Trophoblast cell (in vitro differentiated cells and primary cell): ENCODE measurements around the gene STAB2.

Experiments used
- DNase-seq, 2 donors: peaks; one replicate each; pipeline ENCODE4 v3.0.0-alpha.2; 2016
- H2AFZ ChIP-seq: 2 replicates; pipeline ENCODE4 v1.6.1; 2013; ENCODE audit warnings: low read length, moderate library complexity, mild to moderate bottlenecking; ENCODE audit not compliant: insufficient read depth, poor library complexity
- H2AK5ac ChIP-seq: 2 replicates; pipeline ENCODE4 v1.6.1; 2013; ENCODE audit warnings: mild to moderate bottlenecking, low read length
- H2BK120ac ChIP-seq: 2 replicates; pipeline ENCODE4 v1.6.1; 2013; ENCODE audit warnings: low read length, mild to moderate bottlenecking, moderate library complexity; ENCODE audit not compliant: insufficient read depth, poor library complexity
- H2BK12ac ChIP-seq: 2 replicates; pipeline ENCODE4 v1.6.1; 2013; ENCODE audit warnings: mild to moderate bottlenecking, low read length, moderate library complexity
- H2BK5ac ChIP-seq: 2 replicates; pipeline ENCODE4 v1.6.1; 2013; ENCODE audit warnings: low read length, low read depth, moderate library complexity, mild to moderate bottlenecking; ENCODE audit not compliant: poor library complexity
- H3K14ac ChIP-seq: 2 replicates; pipeline ENCODE4 v1.6.1; 2013; ENCODE audit warnings: mild to moderate bottlenecking, low read length
- H3K18ac ChIP-seq: 2 replicates; pipeline ENCODE4 v1.6.1; 2013; ENCODE audit warnings: mild to moderate bottlenecking, low read length
- H3K23ac ChIP-seq: 2 replicates; pipeline ENCODE4 v1.6.1; 2013; ENCODE audit warnings: low read length
- H3K27ac ChIP-seq: 2 replicates; pipeline ENCODE4 v1.5.1; 2013; ENCODE audit warnings: low read depth, mild to moderate bottlenecking, inconsistent platforms, low read length, moderate library complexity
- H3K27me3 ChIP-seq: 2 replicates; pipeline ENCODE4 v1.6.1; 2013; ENCODE audit warnings: inconsistent platforms, mild to moderate bottlenecking, low read length, moderate library complexity; ENCODE audit not compliant: insufficient read depth
- H3K36me3 ChIP-seq, 2 experiments: 1 replicate in 1 of 2; 2 replicates in 1 of 2; pipeline ENCODE4 v1.6.1; 2013; ENCODE audit warnings: low read length in 2 of 2, mild to moderate bottlenecking in 2 of 2, moderate library complexity in 1 of 2; ENCODE audit not compliant: insufficient read depth in 2 of 2, control insufficient read depth in 1 of 2
- H3K4ac ChIP-seq: 2 replicates; pipeline ENCODE4 v1.6.1; 2013; ENCODE audit warnings: low read depth, mild to moderate bottlenecking, low read length, moderate library complexity
- H3K4me1 ChIP-seq, 2 experiments: 1 replicate in 1 of 2; 2 replicates in 1 of 2; pipeline ENCODE4 v1.6.1; 2013; ENCODE audit warnings: low read length in 2 of 2, mild to moderate bottlenecking in 2 of 2, moderate library complexity in 1 of 2; ENCODE audit not compliant: insufficient read depth in 2 of 2, control insufficient read depth in 1 of 2
- H3K4me2 ChIP-seq: 2 replicates; pipeline ENCODE4 v1.6.1; 2013; ENCODE audit warnings: inconsistent platforms, mild to moderate bottlenecking, low read length, moderate library complexity
- H3K4me3 ChIP-seq: 2 replicates; pipeline ENCODE4 v1.5.1; 2013; ENCODE audit warnings: mild to moderate bottlenecking, low read depth, low read length, inconsistent platforms
- H3K79me1 ChIP-seq: one replicate; pipeline ENCODE4 v1.6.1; 2013; ENCODE audit warnings: low read length
- H3K79me2 ChIP-seq: 2 replicates; pipeline ENCODE4 v1.6.1; 2013; ENCODE audit warnings: low read length, mild to moderate bottlenecking; ENCODE audit not compliant: control insufficient read depth, insufficient read depth, poor library complexity
- H3K9ac ChIP-seq: 2 replicates; pipeline ENCODE4 v1.6.1; 2013; ENCODE audit warnings: mild to moderate bottlenecking, low read length
- H3K9me3 ChIP-seq: 2 replicates; pipeline ENCODE4 v1.6.1; 2013; ENCODE audit warnings: low read depth, mild to moderate bottlenecking, control low read depth, inconsistent platforms, low read length; ENCODE audit not compliant: insufficient read depth
- H4K12ac ChIP-seq: 2 replicates; pipeline ENCODE4 v1.6.1; 2013; ENCODE audit warnings: low read depth, mild to moderate bottlenecking, low read length, moderate library complexity
- H4K8ac ChIP-seq: 2 replicates; pipeline ENCODE4 v1.6.1; 2013; ENCODE audit warnings: low read depth, mild to moderate bottlenecking, low read length, moderate library complexity
- H4K91ac ChIP-seq: one replicate; pipeline ENCODE4 v1.6.1; 2013; ENCODE audit warnings: low read depth, mild to moderate bottlenecking, low read length, moderate library complexity
- WGBS: extraction: QIAGEN DNeasy Blood & Tissue Kit; methylation state at CpG from one replicate; pipeline ENCODE4 v1.1.7; 2013; ENCODE audit warnings: missing lambda C conversion rate; ENCODE audit not compliant: insufficient read length, insufficient coverage; ENCODE audit errors: extremely low coverage; 5-methylcytosine and 5-hydroxymethylcytosine counted together

Gene STAB2

DNA sequence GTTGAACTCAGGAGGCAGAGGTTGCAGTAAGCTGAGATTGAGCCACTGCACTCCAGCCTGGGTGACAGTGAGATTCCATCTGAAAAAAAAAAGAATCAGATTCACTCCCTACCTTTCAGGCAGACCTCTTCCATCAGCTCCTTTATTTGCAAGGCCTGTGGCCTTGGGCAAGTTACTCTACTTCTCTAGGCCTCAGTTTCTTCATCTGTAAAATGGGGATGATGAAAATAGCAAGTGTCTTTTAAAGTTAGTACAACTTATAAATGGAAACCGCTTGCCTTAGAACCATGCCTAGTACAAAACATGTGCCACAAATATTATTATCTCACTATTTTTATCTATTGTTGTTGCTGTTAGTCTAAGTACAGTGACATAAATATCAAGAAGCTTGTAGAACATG lies 84.3 kb downstream of the STAB2 start:
- Histone ChIP-seq H4K8ac (no peak overlapping the region), H4K91ac (no peak overlapping the region), H3K79me1 (peaks cover 5% of the 10 kb centered on the region), H3K27ac (no peak overlapping the region), H3K23ac (no peak overlapping the region), H3K79me2 (no peaks in the 10 kb centered on the region), H3K27me3 (no peaks in the 10 kb centered on the region), H2AFZ (no peak overlapping the region), H3K36me3 (no peaks in the 10 kb centered on the region), H3K4me1 (peaks cover 9 to 13% of the 10 kb centered on the region in 2 experiments), H3K4me3 (no peak overlapping the region), H3K14ac (no peak overlapping the region), H2BK12ac (no peak overlapping the region), H3K9me3 (no peaks in the 10 kb centered on the region), H2BK5ac (no peak overlapping the region), H3K4ac (no peak overlapping the region), H2AK5ac (no peak overlapping the region), H2BK120ac (no peak overlapping the region), H3K18ac (no peak overlapping the region), H4K12ac (no peak overlapping the region), H3K9ac (no peak overlapping the region), H3K4me2 (no peak overlapping the region)
- DNase-seq: no peak
- no CpG with 5 or more reads among the region's 1 CpG for WGBS

DNA sequence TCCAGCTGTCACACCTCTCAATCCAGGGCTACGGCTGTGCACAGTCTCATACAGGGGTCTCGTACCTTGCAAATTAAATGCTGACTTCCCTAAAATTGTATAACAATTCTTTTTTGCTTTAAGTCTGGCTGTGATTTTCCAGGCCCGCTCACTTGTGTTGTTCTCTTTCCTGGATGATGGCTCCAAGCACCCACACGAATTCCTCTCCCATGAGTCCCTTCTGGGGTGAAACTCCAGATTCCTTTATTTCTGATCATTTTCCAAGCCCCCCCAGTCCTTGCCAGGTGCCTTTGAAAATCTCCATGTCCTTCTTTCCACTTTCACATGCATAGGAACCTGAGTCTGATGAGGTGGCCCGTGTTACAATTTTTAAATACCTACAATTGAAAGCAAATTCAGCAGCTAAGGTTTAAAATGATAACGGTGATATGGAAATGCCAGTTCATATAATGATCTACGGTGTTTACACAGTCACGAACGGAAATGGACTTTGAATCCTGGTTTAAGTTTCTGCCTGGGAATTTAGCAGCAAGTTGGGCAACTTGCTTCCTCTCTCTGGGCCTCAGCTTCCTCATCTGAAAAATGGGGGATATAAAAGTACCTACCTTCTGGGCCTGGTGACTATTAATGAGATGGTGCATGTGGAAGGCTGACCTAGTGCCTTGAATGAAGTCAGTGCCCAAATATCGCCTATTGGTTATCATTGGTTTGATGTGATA lies 85.5 kb downstream of the STAB2 start:
- no CpG with 5 or more reads among the region's 10 CpGs for WGBS
- Histone ChIP-seq H4K12ac (no peak overlapping the region), H3K4me1 (peaks cover 13 to 19% of the 10 kb centered on the region in 2 experiments)

DNA sequence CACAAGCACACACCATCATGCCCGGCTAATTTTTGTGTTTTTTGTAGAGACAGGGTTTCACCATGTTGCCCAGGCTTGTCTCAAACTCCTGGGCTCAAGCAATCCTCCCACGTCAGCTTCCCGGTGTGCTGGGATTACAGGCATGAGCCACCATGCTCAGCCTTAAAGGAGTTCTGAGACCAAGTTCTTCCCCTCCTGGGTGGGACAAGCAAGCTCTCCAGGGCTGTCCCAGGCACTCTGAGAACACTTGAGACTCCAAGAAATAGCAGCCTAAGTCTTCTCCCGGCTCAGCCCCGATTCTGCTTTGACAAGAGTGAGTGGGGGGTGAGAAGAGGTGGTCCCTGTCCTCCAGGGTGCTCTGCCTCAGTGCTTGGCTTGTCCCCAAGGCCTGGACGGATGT lies 86.4 kb downstream of the STAB2 start:
- peak overlapping the region; percentile 35 for H2AK5ac ChIP-seq
- H3K18ac ChIP-seq: no peak overlapping the region
- H2BK12ac ChIP-seq: peak overlapping the region; percentile 64
- peaks cover 5% of the 10 kb centered on the region for H3K79me1 ChIP-seq
- no peak overlapping the region for H3K27ac ChIP-seq
- no peaks in the 10 kb centered on the region for H3K9me3 ChIP-seq
- H4K8ac ChIP-seq: no peak overlapping the region
- H3K4me3 ChIP-seq: no peak overlapping the region
- H3K23ac ChIP-seq: no peak overlapping the region
- H4K12ac ChIP-seq: peak overlapping the region; percentile 27
- H4K91ac ChIP-seq: peak overlapping the region; percentile 61
- H3K4me1 ChIP-seq: peaks cover 13 to 19% of the 10 kb centered on the region in 2 experiments
- no CpG with 5 or more reads among the region's 6 CpGs for WGBS
- H3K4ac ChIP-seq: no peak overlapping the region
- H2AFZ ChIP-seq: no peak overlapping the region
- H3K36me3 ChIP-seq: no peaks in the 10 kb centered on the region
- H3K79me2 ChIP-seq: no peaks in the 10 kb centered on the region
- H2BK120ac ChIP-seq: peak overlapping the region; percentile 2
- DNase-seq: no peak
- no peak overlapping the region for H3K4me2 ChIP-seq
- peak overlapping the region; percentile 14 for H3K14ac ChIP-seq
- no peaks in the 10 kb centered on the region for H3K27me3 ChIP-seq
- no peak overlapping the region for H2BK5ac ChIP-seq
- H3K9ac ChIP-seq: no peak overlapping the region

More for the DNA sequence above, 85.5 kb downstream of the STAB2 start:
- H3K4me2 ChIP-seq: no peak overlapping the region
- no peak overlapping the region for H3K14ac ChIP-seq
- H3K27me3 ChIP-seq: no peaks in the 10 kb centered on the region
- DNase-seq: no peak
- no peak overlapping the region for H3K18ac ChIP-seq
- no peak overlapping the region for H3K23ac ChIP-seq
- no peak overlapping the region for H4K8ac ChIP-seq
- H2AFZ ChIP-seq: no peak overlapping the region
- H3K9ac ChIP-seq: no peak overlapping the region
- no peak overlapping the region for H2AK5ac ChIP-seq
- H3K9me3 ChIP-seq: no peaks in the 10 kb centered on the region
- H2BK12ac ChIP-seq: no peak overlapping the region
- no peak overlapping the region for H2BK120ac ChIP-seq
- H3K27ac ChIP-seq: no peak overlapping the region
- H3K36me3 ChIP-seq: no peaks in the 10 kb centered on the region
- no peak overlapping the region for H2BK5ac ChIP-seq
- H3K79me1 ChIP-seq: peaks cover 5% of the 10 kb centered on the region
- no peak overlapping the region for H3K4ac ChIP-seq
- H4K91ac ChIP-seq: no peak overlapping the region
- no peak overlapping the region for H3K4me3 ChIP-seq
- no peaks in the 10 kb centered on the region for H3K79me2 ChIP-seq

DNA sequence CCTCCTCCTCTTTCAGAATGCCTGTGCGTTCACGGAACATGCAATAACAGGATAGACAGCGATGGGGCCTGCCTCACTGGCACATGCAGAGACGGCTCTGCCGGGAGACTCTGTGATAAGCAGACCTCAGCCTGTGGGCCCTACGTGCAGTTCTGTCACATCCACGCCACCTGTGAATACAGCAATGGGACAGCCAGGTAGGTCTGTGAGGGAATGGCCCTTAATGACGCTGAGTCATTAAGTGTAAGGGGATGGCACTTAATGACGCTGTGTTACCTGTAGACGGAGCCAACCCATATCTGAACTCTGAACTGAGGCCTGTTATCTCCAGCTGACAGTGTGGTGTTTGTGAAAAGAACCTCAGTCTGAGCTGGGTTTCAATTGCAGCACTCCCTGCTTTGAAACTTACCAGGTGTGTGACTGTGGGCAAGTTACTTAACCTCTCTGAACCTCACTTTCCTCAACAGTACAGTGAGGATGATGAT lies 86.9 kb downstream of the STAB2 start:
- Histone ChIP-seq H3K79me1 (peaks cover 5% of the 10 kb centered on the region), H3K27ac (peak overlapping the region; percentile 18), H3K9ac (no peak overlapping the region), H2BK120ac (peak overlapping the region; percentile 2), H3K4me2 (no peak overlapping the region), H3K79me2 (no peaks in the 10 kb centered on the region), H3K14ac (peak overlapping the region; percentile 14), H3K4me1 (peaks cover 13 to 19% of the 10 kb centered on the region in 2 experiments), H3K27me3 (no peaks in the 10 kb centered on the region), H3K9me3 (no peaks in the 10 kb centered on the region), H3K4me3 (no peak overlapping the region), H3K23ac (no peak overlapping the region), H2BK12ac (peak overlapping the region; percentile 64), H3K36me3 (no peaks in the 10 kb centered on the region), H4K8ac (no peak overlapping the region), H2AK5ac (peak overlapping the region; percentile 35), H3K18ac (no peak overlapping the region), H3K4ac (no peak overlapping the region), H4K12ac (peak overlapping the region; percentile 27), H4K91ac (peak overlapping the region; percentile 61), H2AFZ (no peak overlapping the region), H2BK5ac (no peak overlapping the region)
- DNase-seq: peak; percentile 67 to 70
- no CpG with 5 or more reads among the region's 10 CpGs for WGBS
